GF-D8 (cell line): ENCODE data around the gene TP73.

Experiments
- DNase-seq: peaks from one replicate; lab custom pipeline; 2025; lab: John Stamatoyannopoulos, UW

The TP73 gene

GRCh38 chr1:3651930-3652547 lies at the start of gene TP73:
Gene TP73, plus strand, starts transcription at chr1:3652516. Its CDS starts 29,850 bp downstream, at chr1:3682366.
- no peak for DNase-seq

GRCh38 chr1:3603156-3603555 lies 49.2 kb upstream of the TP73 start:
- DNase-seq, result no peak

GRCh38 chr1:3603571-3604467 lies 48.5 kb upstream of the TP73 start:
- no peak for DNase-seq

GRCh38 chr1:3604468-3604974 lies 47.8 kb upstream of the TP73 start:
- DNase-seq, result no peak

- no peak for DNase-seq
Observed at GRCh38 chr1:3604997-3605823, 47.1 kb upstream of the TP73 start.

GRCh38 chr1:3606779-3607702 lies 45.3 kb upstream of the TP73 start:
- no peak for DNase-seq

- DNase-seq, result no peak
Observed at GRCh38 chr1:3607703-3608065, 44.6 kb upstream of the TP73 start.

GRCh38 chr1:3608154-3608553 lies 44.2 kb upstream of the TP73 start:
- DNase-seq, result no peak

- DNase-seq, result no peak
Observed at GRCh38 chr1:3609016-3609768, 43.1 kb upstream of the TP73 start.

- DNase-seq, result no peak
Observed at GRCh38 chr1:3609769-3610526, 42.4 kb upstream of the TP73 start.

GRCh38 chr1:3610527-3611169 lies 41.7 kb upstream of the TP73 start:
- no peak for DNase-seq

GRCh38 chr1:3611170-3612019 lies 40.9 kb upstream of the TP73 start, which contains the start of gene MEGF6:
Gene MEGF6, minus strand, starts transcription at chr1:3611508. Its CDS starts 240 bp downstream, at chr1:3611268.
- DNase-seq, result no peak

- DNase-seq, result no peak
Observed at GRCh38 chr1:3612123-3612522, 40.2 kb upstream of the TP73 start.

GRCh38 chr1:3614755-3615742 lies 37.3 kb upstream of the TP73 start:
- DNase-seq, result no peak

GRCh38 chr1:3616861-3617260 lies 35.5 kb upstream of the TP73 start:
- DNase-seq, result no peak

- DNase-seq, result no peak
Observed at GRCh38 chr1:3617806-3618345, 34.4 kb upstream of the TP73 start.

GRCh38 chr1:3618531-3618880 lies 33.8 kb upstream of the TP73 start:
- DNase-seq, result no peak
